Astrocyte (in vitro differentiated cells and primary cell): ENCODE measurements around the gene TIMM44. TPM values are rescaled to one million over a fixed set of nuclear protein-coding genes. Genes with fewer than 3 reads are reported as not detected.
A peak's percentile ranks its signal among the peaks of the same experiment; 100 is the strongest.

Source experiments
- DNase-seq: peaks from one replicate; pipeline ENCODE4 v3.0.0-alpha.2; 2010; ENCODE audit warnings: low read depth
- FAIRE-seq: peaks from 2 replicates; lab custom pipeline; 2011; peaks lifted over from hg19 to GRCh38; lab: Jason Lieb, UNC
- H2AFZ ChIP-seq: 2 replicates; pipeline ENCODE4 v1.6.0; 2012; ENCODE audit warnings: low read depth, low read length, inconsistent platforms
- H3K27ac ChIP-seq: 2 replicates; pipeline ENCODE4 v1.5.1; 2011; ENCODE audit warnings: low read depth, low read length, inconsistent platforms
- H3K27me3 ChIP-seq: 2 replicates; pipeline ENCODE4 v1.6.0; 2011; ENCODE audit warnings: low read length, inconsistent platforms; ENCODE audit not compliant: insufficient read depth
- H3K36me3 ChIP-seq: 2 replicates; pipeline ENCODE4 v1.5.1; 2011; ENCODE audit warnings: low read length, inconsistent platforms; ENCODE audit not compliant: insufficient read depth
- H3K4me1 ChIP-seq: 2 replicates; pipeline ENCODE4 v1.5.1; 2011; ENCODE audit warnings: low read length, inconsistent platforms; ENCODE audit not compliant: insufficient read depth
- H3K4me2 ChIP-seq: 2 replicates; pipeline ENCODE4 v1.6.0; 2012; ENCODE audit warnings: low read length, inconsistent platforms
- H3K4me3 ChIP-seq: 2 replicates; pipeline ENCODE4 v1.5.1; 2011; ENCODE audit warnings: low read depth, mild to moderate bottlenecking, low read length, inconsistent platforms; ENCODE audit not compliant: insufficient read depth
- H3K79me2 ChIP-seq: 2 replicates; pipeline ENCODE4 v1.6.0; 2012; ENCODE audit warnings: mild to moderate bottlenecking, low read length, inconsistent platforms; ENCODE audit not compliant: insufficient read depth
- H3K9ac ChIP-seq: 2 replicates; pipeline ENCODE4 v1.6.0; 2012; ENCODE audit warnings: mild to moderate bottlenecking, low read length, inconsistent platforms
- H3K9me3 ChIP-seq: 2 replicates; pipeline ENCODE4 v1.5.1; 2012; ENCODE audit warnings: low read depth, mild to moderate bottlenecking, low read length, inconsistent platforms; ENCODE audit not compliant: insufficient read depth
- H4K20me1 ChIP-seq: 2 replicates; pipeline ENCODE4 v1.6.0; 2012; ENCODE audit warnings: low read length, inconsistent platforms; ENCODE audit not compliant: insufficient read depth
- H3K27ac Mint-ChIP-seq: one replicate; pipeline ENCODE4 v1.8.0; 2021; ENCODE audit warnings: mild to moderate bottlenecking, mixed read lengths; ENCODE audit not compliant: unreplicated experiment
- H3K27me3 Mint-ChIP-seq: one replicate; pipeline ENCODE4 v1.8.0; 2021; ENCODE audit warnings: low read depth, mixed read lengths; ENCODE audit not compliant: unreplicated experiment
- H3K36me3 Mint-ChIP-seq: one replicate; pipeline ENCODE4 v1.8.0; 2021; ENCODE audit warnings: low read depth, mixed read lengths; ENCODE audit not compliant: unreplicated experiment
- H3K4me1 Mint-ChIP-seq: one replicate; pipeline ENCODE4 v1.8.0; 2021; ENCODE audit warnings: low read depth, mixed read lengths; ENCODE audit not compliant: unreplicated experiment
- H3K4me3 Mint-ChIP-seq: one replicate; pipeline ENCODE4 v1.8.0; 2021; ENCODE audit warnings: mild to moderate bottlenecking, moderate library complexity, mixed read lengths; ENCODE audit not compliant: unreplicated experiment
- H3K9me3 Mint-ChIP-seq: one replicate; pipeline ENCODE4 v1.8.0; 2021; ENCODE audit warnings: mild to moderate bottlenecking, mixed read lengths; ENCODE audit not compliant: unreplicated experiment
- EZH2 ChIP-seq: IDR thresholded peaks from 2 replicates; pipeline ENCODE4 v1.6.1; 2012; ENCODE audit warnings: mild to moderate bottlenecking, low read length, inconsistent platforms; ENCODE audit not compliant: insufficient read depth
- total RNA-seq: library from RNA; stranded (reverse); gene quantifications from 2 replicates; pipeline ENCODE4 v1.2.1, GENCODE V29; 2021
- TF ChIP-seq, protein P1 (sequence below): IDR thresholded peaks from 2 replicates; pipeline ENCODE4 v1.5.1; 2011; ENCODE audit warnings: low read depth, mild to moderate bottlenecking, inconsistent platforms, low read length, moderate library complexity; ENCODE audit not compliant: insufficient read depth

TIMM44 gene
- total RNA-seq, 1 donor from 2014 or later: 71.1 TPM

DNA sequence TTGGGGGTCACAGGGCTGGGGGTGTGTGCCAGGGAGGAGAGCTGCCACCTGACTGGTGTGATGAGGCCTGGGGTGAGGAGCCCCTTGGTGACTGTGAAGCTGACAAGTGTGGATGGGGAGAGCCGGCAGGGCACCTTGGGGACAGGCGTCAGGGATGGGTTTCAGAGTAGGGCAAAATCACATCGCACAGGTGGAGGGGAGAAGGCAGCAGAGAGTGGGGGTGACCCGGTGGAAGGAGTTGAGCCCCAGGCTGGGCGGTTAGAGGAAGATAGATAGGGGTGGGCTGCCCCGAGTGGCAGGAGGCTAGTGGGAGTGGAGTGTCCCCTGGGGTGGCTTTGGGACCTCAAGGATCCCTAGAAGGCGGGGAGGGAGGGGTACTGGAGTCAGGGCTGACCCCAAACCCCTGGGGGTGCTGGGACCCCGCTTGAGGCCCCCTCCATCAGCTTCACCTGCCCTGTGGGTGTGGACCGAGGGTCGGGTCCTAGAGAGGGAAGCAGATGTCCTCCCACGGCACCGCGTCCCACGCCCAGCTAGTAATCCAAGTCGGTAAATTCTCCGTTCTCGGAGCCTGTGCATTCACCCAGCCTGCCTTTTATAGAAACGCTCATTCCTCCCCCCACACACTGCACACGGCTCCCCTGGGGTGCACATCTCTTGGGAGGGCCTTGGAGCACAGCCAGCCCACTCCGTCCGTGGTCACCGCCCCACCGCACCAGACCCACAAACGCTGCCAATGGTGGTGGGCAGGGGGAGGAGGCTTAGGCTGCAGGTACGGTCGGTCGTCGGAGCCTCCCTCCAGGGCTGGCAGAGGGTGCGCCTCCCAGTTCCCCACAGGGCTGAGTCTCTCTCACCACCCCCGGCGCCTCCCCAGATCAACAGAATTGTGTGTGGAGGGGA, 19.9 kb downstream of the TIMM44 start:
- Mint-ChIP-seq H3K36me3 (peaks cover 6% of the 10 kb centered on the region), H3K4me1 (peaks cover 13% of the 10 kb centered on the region), H3K4me3 (peak overlapping the region; percentile 50), H3K27ac (peak overlapping the region; percentile 77), H3K27me3 (no peaks in the 10 kb centered on the region), H3K9me3 (no peaks in the 10 kb centered on the region)
- Histone ChIP-seq H3K27me3 (peaks cover 1% of the 10 kb centered on the region), H3K79me2 (peaks cover 6% of the 10 kb centered on the region), H3K4me1 (peaks cover 32% of the 10 kb centered on the region), H3K9me3 (no peaks in the 10 kb centered on the region), H3K4me2 (no peak overlapping the region), H3K36me3 (peaks cover 3% of the 10 kb centered on the region), H3K4me3 (no peak overlapping the region), H4K20me1 (peaks cover 17% of the 10 kb centered on the region), H3K27ac (no peak overlapping the region), H3K9ac (no peak overlapping the region), H2AFZ (no peak overlapping the region)
- TF ChIP-seq, protein P1, sequence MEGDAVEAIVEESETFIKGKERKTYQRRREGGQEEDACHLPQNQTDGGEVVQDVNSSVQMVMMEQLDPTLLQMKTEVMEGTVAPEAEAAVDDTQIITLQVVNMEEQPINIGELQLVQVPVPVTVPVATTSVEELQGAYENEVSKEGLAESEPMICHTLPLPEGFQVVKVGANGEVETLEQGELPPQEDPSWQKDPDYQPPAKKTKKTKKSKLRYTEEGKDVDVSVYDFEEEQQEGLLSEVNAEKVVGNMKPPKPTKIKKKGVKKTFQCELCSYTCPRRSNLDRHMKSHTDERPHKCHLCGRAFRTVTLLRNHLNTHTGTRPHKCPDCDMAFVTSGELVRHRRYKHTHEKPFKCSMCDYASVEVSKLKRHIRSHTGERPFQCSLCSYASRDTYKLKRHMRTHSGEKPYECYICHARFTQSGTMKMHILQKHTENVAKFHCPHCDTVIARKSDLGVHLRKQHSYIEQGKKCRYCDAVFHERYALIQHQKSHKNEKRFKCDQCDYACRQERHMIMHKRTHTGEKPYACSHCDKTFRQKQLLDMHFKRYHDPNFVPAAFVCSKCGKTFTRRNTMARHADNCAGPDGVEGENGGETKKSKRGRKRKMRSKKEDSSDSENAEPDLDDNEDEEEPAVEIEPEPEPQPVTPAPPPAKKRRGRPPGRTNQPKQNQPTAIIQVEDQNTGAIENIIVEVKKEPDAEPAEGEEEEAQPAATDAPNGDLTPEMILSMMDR: no peak
- TF ChIP-seq EZH2: no peak
- no peak for DNase-seq
- FAIRE-seq: no peak

DNA sequence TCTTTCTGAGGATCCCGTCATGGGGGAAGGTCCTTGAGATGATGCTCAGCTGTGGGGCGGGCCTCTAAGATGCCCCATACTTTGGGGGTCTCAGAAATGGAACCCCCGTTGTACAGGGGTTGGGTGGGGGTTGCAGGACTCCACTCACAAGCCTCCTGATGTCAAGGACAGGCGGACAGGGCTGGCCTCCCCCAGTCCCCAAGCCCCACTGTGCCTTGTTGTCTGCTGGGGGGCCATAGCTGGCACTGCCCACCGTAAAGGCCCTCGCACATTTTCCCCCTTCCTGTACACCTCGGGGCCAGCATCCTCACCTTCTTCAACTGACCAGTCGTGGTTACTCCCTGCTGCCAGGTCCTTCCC, 20.6 kb downstream of the TIMM44 start:
- Mint-ChIP-seq H3K36me3 (peaks cover 2% of the 10 kb centered on the region), H3K9me3 (no peaks in the 10 kb centered on the region), H3K4me3 (no peak overlapping the region), H3K27me3 (no peaks in the 10 kb centered on the region), H3K4me1 (peaks cover 8% of the 10 kb centered on the region), H3K27ac (peak overlapping the region; percentile 77)
- Histone ChIP-seq H3K27ac (no peak overlapping the region), H3K9me3 (no peaks in the 10 kb centered on the region), H3K27me3 (peaks cover 4% of the 10 kb centered on the region), H2AFZ (no peak overlapping the region), H3K9ac (no peak overlapping the region), H3K4me2 (no peak overlapping the region), H3K4me3 (no peak overlapping the region), H3K36me3 (peaks cover 3% of the 10 kb centered on the region), H3K79me2 (peaks cover 6% of the 10 kb centered on the region), H4K20me1 (peaks cover 17% of the 10 kb centered on the region), H3K4me1 (peaks cover 24% of the 10 kb centered on the region)
- FAIRE-seq: no peak
- no peak for DNase-seq
- TF ChIP-seq EZH2: no peak
- TF ChIP-seq, protein P1: no peak
